Measurements from ENCODE around the gene ICE1.

- TF ChIP-seq CTCF (IDR thresholded peaks at IDR 0.05) (no peak), POLR2A (IDR thresholded peaks at IDR 0.05) (no peak), POLR2AphosphoS5 (IDR thresholded peaks at IDR 0.05) (no peak)
Observed at GRCh38 chr5:5424736-5425135, 2.3 kb downstream of the ICE1 start.
